Neuronal stem cell (in vitro differentiated cells): ENCODE measurements around the gene MAST4.

Source experiments
- DNase-seq: peaks from one replicate; pipeline ENCODE4 v3.0.0-alpha.2; 2013; ENCODE audit warnings: low spot score
- H2AFZ ChIP-seq: one replicate; pipeline ENCODE4 v1.6.1; 2013; ENCODE audit warnings: mild to moderate bottlenecking, low read length, inconsistent platforms
- H2AK5ac ChIP-seq: 2 replicates; pipeline ENCODE4 v1.6.1; 2013; ENCODE audit warnings: low read depth, mild to moderate bottlenecking, inconsistent platforms, low read length, moderate library complexity, mixed read lengths
- H2BK120ac ChIP-seq: 2 replicates; pipeline ENCODE4 v1.6.1; 2013; ENCODE audit warnings: low read depth, mild to moderate bottlenecking, inconsistent platforms, low read length, moderate library complexity, mixed read lengths
- H2BK12ac ChIP-seq: one replicate; pipeline ENCODE4 v1.6.1; 2013; ENCODE audit warnings: low read length, inconsistent platforms
- H2BK15ac ChIP-seq: 2 replicates; pipeline ENCODE4 v1.6.1; 2013; ENCODE audit warnings: mild to moderate bottlenecking, low read length, inconsistent platforms, mixed read lengths
- H2BK5ac ChIP-seq: one replicate; pipeline ENCODE4 v1.6.1; 2013; ENCODE audit warnings: inconsistent platforms, mild to moderate bottlenecking, low read length, moderate library complexity
- H3K14ac ChIP-seq: one replicate; pipeline ENCODE4 v1.6.1; 2013; ENCODE audit warnings: low read length, inconsistent platforms
- H3K18ac ChIP-seq: 2 replicates; pipeline ENCODE4 v1.6.1; 2013; ENCODE audit warnings: low read length, inconsistent platforms
- H3K23ac ChIP-seq: 2 replicates; pipeline ENCODE4 v1.6.1; 2013; ENCODE audit warnings: low read depth, mild to moderate bottlenecking, mixed read lengths, low read length, inconsistent platforms; ENCODE audit not compliant: poor library complexity
- H3K27ac ChIP-seq: replicated peaks from 3 replicates; pipeline ENCODE4 v1.5.1; 2013; ENCODE audit warnings: low read length, inconsistent platforms
- H3K27me3 ChIP-seq, 3 experiments: 2 replicates each; pipeline ENCODE4 v1.6.1; 2013; ENCODE audit warnings: low read length in 3 of 3, mild to moderate bottlenecking in 2 of 3, inconsistent platforms in 1 of 3, low read depth in 1 of 3, mixed read lengths in 1 of 3, moderate library complexity in 1 of 3; ENCODE audit not compliant: control insufficient read depth in 3 of 3, insufficient read depth in 3 of 3
- H3K36me3 ChIP-seq, 2 donors: replicated peaks in 1 of 2; 2 replicates each; pipeline ENCODE4 v1.6.1; 2013; ENCODE audit warnings: low read length in 2 of 2; ENCODE audit not compliant: control insufficient read depth in 2 of 2, insufficient read depth in 2 of 2
- H3K4ac ChIP-seq: 2 replicates; pipeline ENCODE4 v1.6.1; 2013; ENCODE audit warnings: inconsistent platforms, mild to moderate bottlenecking, low read length, moderate library complexity
- H3K4me1 ChIP-seq, 2 donors: 1 replicate in 1 of 2; 2 replicates in 1 of 2; pipeline ENCODE4 v1.6.1; 2013; ENCODE audit warnings: low read length in 2 of 2, low read depth in 1 of 2; ENCODE audit not compliant: control insufficient read depth in 2 of 2, insufficient read depth in 1 of 2
- H3K4me2 ChIP-seq: one replicate; pipeline ENCODE4 v1.6.1; 2013; ENCODE audit warnings: mild to moderate bottlenecking, low read length, inconsistent platforms; ENCODE audit not compliant: insufficient read depth, poor library complexity, severe bottlenecking
- H3K4me3 ChIP-seq, 2 donors: 2 replicates each; pipeline ENCODE4 v1.5.1; 2013; ENCODE audit warnings: low read length in 2 of 2, mild to moderate bottlenecking in 2 of 2, inconsistent platforms in 1 of 2, moderate library complexity in 1 of 2
- H3K79me1 ChIP-seq: one replicate; pipeline ENCODE4 v1.6.1; 2013; ENCODE audit warnings: low read depth, mild to moderate bottlenecking, inconsistent platforms, low read length, moderate library complexity
- H3K9ac ChIP-seq: one replicate; pipeline ENCODE4 v1.6.1; 2013; ENCODE audit warnings: mild to moderate bottlenecking, low read depth, low read length, inconsistent platforms; ENCODE audit not compliant: poor library complexity
- H3K9me3 ChIP-seq, 2 donors: replicated peaks in 1 of 2; 2 replicates each; pipeline versions ENCODE3 to v1.6.1; 2013; ENCODE audit warnings: low read length in 2 of 2, mild to moderate bottlenecking in 2 of 2, inconsistent platforms in 1 of 2, low read depth in 1 of 2, mixed read lengths in 1 of 2, moderate library complexity in 1 of 2; ENCODE audit not compliant: control insufficient read depth in 2 of 2, insufficient read depth in 1 of 2
- H4K8ac ChIP-seq: one replicate; pipeline ENCODE4 v1.6.1; 2013; ENCODE audit warnings: low read depth, mild to moderate bottlenecking, inconsistent platforms, low read length, moderate library complexity
- H4K91ac ChIP-seq: one replicate; pipeline ENCODE4 v1.6.1; 2013; ENCODE audit warnings: low read length, low read depth, mild to moderate bottlenecking, inconsistent platforms; ENCODE audit not compliant: poor library complexity
- WGBS, 2 donors: extraction: QIAGEN DNeasy Blood & Tissue Kit; methylation state at CpG; one replicate each; pipeline ENCODE4 v1.1.7; 2013; ENCODE audit warnings: missing lambda C conversion rate in 2 of 2, mixed read lengths in 1 of 2; ENCODE audit not compliant: insufficient read length in 2 of 2, insufficient replicate concordance in 1 of 2; ENCODE audit errors: extremely low coverage in 2 of 2; 5-methylcytosine and 5-hydroxymethylcytosine counted together

MAST4 gene

GRCh38 chr5:66616520-66617225 is 20.5 kb downstream of the MAST4 start:
- Histone ChIP-seq H3K79me1 (no peaks in the 10 kb centered on the region), H3K9me3 (no peaks in the 10 kb centered on the region), H3K36me3 (no peaks in the 10 kb centered on the region), H2AK5ac (no peak overlapping the region), H3K14ac (no peak overlapping the region), H3K4ac (no peak overlapping the region), H2BK5ac (no peak overlapping the region), H3K4me1 (peaks cover 7 to 11% of the 10 kb centered on the region in 2 donors), H2AFZ (no peak overlapping the region), H3K23ac (no peak overlapping the region), H3K4me3 (no peak overlapping the region), H3K9ac (no peak overlapping the region), H3K4me2 (no peak overlapping the region), H4K8ac (no peak overlapping the region), H2BK15ac (no peak overlapping the region), H3K18ac (no peak overlapping the region), H4K91ac (no peak overlapping the region), H2BK120ac (no peak overlapping the region), H3K27me3 (no peaks in the 10 kb centered on the region), H2BK12ac (no peak overlapping the region), H3K27ac (no peak overlapping the region)
- DNase-seq: no peak
- WGBS, 2 donors: no CpG with 5 or more reads among the region's 3 CpGs

GRCh38 chr5:66617226-66617861 is 21.2 kb downstream of the MAST4 start:
- Histone ChIP-seq H3K18ac (no peak overlapping the region), H3K23ac (no peak overlapping the region), H3K4me1 (peaks cover 7 to 11% of the 10 kb centered on the region in 2 donors), H3K9me3 (no peaks in the 10 kb centered on the region), H3K79me1 (no peaks in the 10 kb centered on the region), H2BK15ac (no peak overlapping the region), H4K91ac (no peak overlapping the region), H2AK5ac (no peak overlapping the region), H2BK120ac (no peak overlapping the region), H3K36me3 (no peaks in the 10 kb centered on the region), H2BK12ac (no peak overlapping the region), H3K4ac (no peak overlapping the region), H2AFZ (no peak overlapping the region), H3K14ac (no peak overlapping the region), H3K4me2 (no peak overlapping the region), H2BK5ac (no peak overlapping the region), H3K27me3 (no peaks in the 10 kb centered on the region), H3K27ac (no peak overlapping the region), H3K9ac (no peak overlapping the region), H3K4me3 (no peak overlapping the region), H4K8ac (no peak overlapping the region)
- no CpG with 5 or more reads among the region's 6 CpGs for WGBS, 2 donors
- DNase-seq: no peak

- Histone ChIP-seq H3K4me1 (peaks cover 7 to 9% of the 10 kb centered on the region in 2 donors), H3K14ac (no peak overlapping the region), H3K4me2 (no peak overlapping the region), H3K79me1 (no peaks in the 10 kb centered on the region), H3K9ac (no peak overlapping the region), H3K4ac (no peak overlapping the region), H2AFZ (no peak overlapping the region), H2BK120ac (no peak overlapping the region), H2BK5ac (no peak overlapping the region), H3K27ac (no peak overlapping the region), H3K9me3 (no peaks in the 10 kb centered on the region), H2BK15ac (no peak overlapping the region), H3K36me3 (no peaks in the 10 kb centered on the region), H2BK12ac (no peak overlapping the region), H3K23ac (no peak overlapping the region), H3K27me3 (no peaks in the 10 kb centered on the region), H4K8ac (no peak overlapping the region), H3K4me3 (no peak overlapping the region), H2AK5ac (no peak overlapping the region), H3K18ac (no peak overlapping the region), H4K91ac (no peak overlapping the region)
- WGBS, 2 donors: no CpG with 5 or more reads among the region's 13 CpGs
- DNase-seq: no peak
Observed at GRCh38 chr5:66617991-66618768, 22.0 kb downstream of the MAST4 start.

- H3K4me3 ChIP-seq: no peak overlapping the region
- no peaks in the 10 kb centered on the region for H3K79me1 ChIP-seq
- no peak overlapping the region for H3K9ac ChIP-seq
- H2AFZ ChIP-seq: peak overlapping the region; percentile 27
- H3K4ac ChIP-seq: no peak overlapping the region
- no peak overlapping the region for H2BK12ac ChIP-seq
- H3K27me3 ChIP-seq: no peaks in the 10 kb centered on the region
- DNase-seq: no peak
- no peak overlapping the region for H2BK15ac ChIP-seq
- H3K36me3 ChIP-seq: no peaks in the 10 kb centered on the region
- no peak overlapping the region for H2BK5ac ChIP-seq
- no peak overlapping the region for H2AK5ac ChIP-seq
- H3K9me3 ChIP-seq: no peaks in the 10 kb centered on the region
- no peak overlapping the region for H3K27ac ChIP-seq
- H3K14ac ChIP-seq: no peak overlapping the region
- no peak overlapping the region for H3K4me2 ChIP-seq
- H3K4me1 ChIP-seq: peaks cover 7 to 9% of the 10 kb centered on the region in 2 donors
- H3K23ac ChIP-seq: no peak overlapping the region
- no peak overlapping the region for H4K8ac ChIP-seq
- WGBS, 2 donors: no CpG with 5 or more reads among the region's 1 CpG
- no peak overlapping the region for H4K91ac ChIP-seq
- no peak overlapping the region for H3K18ac ChIP-seq
- no peak overlapping the region for H2BK120ac ChIP-seq
Observed at GRCh38 chr5:66620711-66621110, 24.5 kb downstream of the MAST4 start.
